CD14-positive monocyte (primary cell): ENCODE data around the gene KCNC1. TPM values are rescaled to one million over a fixed set of nuclear protein-coding genes. Genes with fewer than 3 reads are reported as not detected.

Experiments
- DNase-seq, 3 donors: peaks; one replicate each; pipeline ENCODE4 v3.0.0-alpha.2; 2011 to 2022
- H2AFZ ChIP-seq: 2 replicates; pipeline ENCODE4 v1.6.0; 2012; ENCODE audit warnings: mild to moderate bottlenecking, low read depth, low read length, inconsistent platforms; ENCODE audit not compliant: insufficient read depth, poor library complexity, severe bottlenecking
- H3K27ac ChIP-seq, 2 donors: 1 replicate in 1 of 2; 2 replicates in 1 of 2; pipeline ENCODE4 v1.5.1; 2012 to 2013; ENCODE audit warnings: low read length in 2 of 2, control low read depth in 1 of 2, inconsistent platforms in 1 of 2, low read depth in 1 of 2, mild to moderate bottlenecking in 1 of 2
- H3K27me3 ChIP-seq, 2 donors: one replicate each; pipeline versions ENCODE4 v1.6.0 to v1.6.1; 2011 to 2013; ENCODE audit warnings: low read length in 2 of 2; ENCODE audit not compliant: control insufficient read depth in 2 of 2, insufficient read depth in 2 of 2
- H3K36me3 ChIP-seq, 2 donors: replicated peaks in 1 of 2; 1 replicate in 1 of 2; 2 replicates in 1 of 2; pipeline versions ENCODE4 v1.5.1 to v1.6.1; 2012 to 2013; ENCODE audit warnings: low read length in 2 of 2, control low read depth in 1 of 2, inconsistent platforms in 1 of 2, mild to moderate bottlenecking in 1 of 2; ENCODE audit not compliant: insufficient read depth in 2 of 2, control insufficient read depth in 1 of 2
- H3K4me1 ChIP-seq, 2 donors: 1 replicate in 1 of 2; 2 replicates in 1 of 2; pipeline versions ENCODE4 v1.5.1 to v1.6.1; 2012 to 2013; ENCODE audit warnings: low read length in 2 of 2, control low read depth in 1 of 2, inconsistent platforms in 1 of 2, mild to moderate bottlenecking in 1 of 2, moderate library complexity in 1 of 2; ENCODE audit not compliant: insufficient read depth in 2 of 2, control insufficient read depth in 1 of 2
- H3K4me2 ChIP-seq: replicated peaks from 2 replicates; pipeline ENCODE3; 2012; ENCODE audit warnings: low read length, moderate library complexity, mild to moderate bottlenecking; ENCODE audit not compliant: poor library complexity, severe bottlenecking; ENCODE audit errors: extremely low read depth
- H3K4me3 ChIP-seq, 3 experiments: fragments of 200-600 bp in 1 of 3; sonication (generic) in 1 of 3; replicated peaks in 1 of 3; 1 replicate in 2 of 3; 2 replicates in 1 of 3; pipeline ENCODE4 v1.5.1; 2011 to 2013; ENCODE audit warnings: low read length in 3 of 3, mild to moderate bottlenecking in 3 of 3, control low read depth in 2 of 3, low read depth in 2 of 3, inconsistent platforms in 1 of 3, moderate library complexity in 1 of 3
- H3K79me2 ChIP-seq: 2 replicates; pipeline ENCODE4 v1.6.0; 2012; ENCODE audit warnings: mild to moderate bottlenecking, control low read depth, inconsistent platforms, low read length, moderate library complexity; ENCODE audit not compliant: insufficient read depth
- H3K9ac ChIP-seq: 2 replicates; pipeline ENCODE4 v1.6.0; 2017; ENCODE audit warnings: low read length, mild to moderate bottlenecking; ENCODE audit not compliant: insufficient read depth, poor library complexity, severe bottlenecking
- H3K9me3 ChIP-seq, 2 donors: replicated peaks in 1 of 2; 1 replicate in 1 of 2; 2 replicates in 1 of 2; pipeline versions ENCODE4 v1.5.1 to v1.6.1; 2012 to 2013; ENCODE audit warnings: low read length in 2 of 2, control low read depth in 1 of 2; ENCODE audit not compliant: control insufficient read depth in 1 of 2, insufficient read depth in 1 of 2
- H4K20me1 ChIP-seq: 2 replicates; pipeline ENCODE4 v1.6.0; 2012; ENCODE audit warnings: mild to moderate bottlenecking, low read length, control low read depth, moderate library complexity; ENCODE audit not compliant: insufficient read depth
- H3K27ac Mint-ChIP-seq, 7 donors: one replicate each; pipeline ENCODE4 v1.8.0; 2020; ENCODE audit warnings: mild to moderate bottlenecking in 7 of 7, mixed read lengths in 7 of 7, moderate library complexity in 6 of 7, inconsistent platforms in 2 of 7
- H3K27me3 Mint-ChIP-seq, 3 donors: one replicate each; pipeline ENCODE4 v1.8.0; 2021 to 2022; ENCODE audit warnings: low read depth in 3 of 3, mild to moderate bottlenecking in 3 of 3, mixed read lengths in 3 of 3, moderate library complexity in 3 of 3, inconsistent platforms in 1 of 3
- H3K36me3 Mint-ChIP-seq, 2 donors: one replicate each; pipeline ENCODE4 v1.8.0; 2020; ENCODE audit warnings: mixed read lengths in 2 of 2, inconsistent platforms in 1 of 2, mild to moderate bottlenecking in 1 of 2
- H3K4me1 Mint-ChIP-seq: one replicate; pipeline ENCODE4 v1.8.0; 2020; ENCODE audit warnings: mild to moderate bottlenecking, mixed read lengths
- H3K4me3 Mint-ChIP-seq, 2 donors: one replicate each; pipeline ENCODE4 v1.8.0; 2020; ENCODE audit warnings: mild to moderate bottlenecking in 2 of 2, mixed read lengths in 2 of 2, moderate library complexity in 1 of 2
- H3K9me3 Mint-ChIP-seq, 7 donors: one replicate each; pipeline ENCODE4 v1.8.0; 2020 to 2022; ENCODE audit warnings: mixed read lengths in 7 of 7, mild to moderate bottlenecking in 6 of 7, moderate library complexity in 6 of 7, inconsistent platforms in 2 of 7
- CTCF ChIP-seq: fragments of 200-600 bp; IDR thresholded peaks from one replicate; pipeline ENCODE4 v1.8.0; 2022; ENCODE audit warnings: antibody characterized with exemption, mild to moderate bottlenecking
- WGBS: methylation state at CpG from one replicate; pipeline ENCODE4 v1.1.5; 2013; ENCODE audit warnings: missing lambda C conversion rate; ENCODE audit not compliant: insufficient coverage; 5-methylcytosine and 5-hydroxymethylcytosine counted together
- intact Hi-C, 2 donors: fragments of 100-400 bp; cut with micrococcal nuclease; formaldehyde crosslinking; loops; one replicate each; pipeline versions ENCODE4 v1.15.0 to v1.15.1; 2023
- polyA plus RNA-seq, 3 donors: library from polyadenylated mRNA; depleted of rRNA in 1 of 3; unstranded in 2 of 3; stranded (reverse) in 1 of 3; fragments of 300-500 nt in 2 of 3; fragments of >200 nt in 1 of 3; fragmentation: Illumina TruSeq in 2 of 3; gene quantifications; 1 replicate in 2 of 3; 2 replicates in 1 of 3; pipeline ENCODE4 v1.2.3, GENCODE V29; 2012 to 2021

KCNC1 gene
- polyA plus RNA-seq, 3 donors = not detected

- Histone ChIP-seq H3K79me2 (no peaks in the 10 kb centered on the region), H3K9me3 (no peaks in the 10 kb centered on the region), H3K27me3 (peaks cover 0 to 11% of the 10 kb centered on the region in 2 donors), H3K4me2 (no peak overlapping the region), H2AFZ (no peak overlapping the region), H3K36me3 (no peaks in the 10 kb centered on the region), H4K20me1 (no peaks in the 10 kb centered on the region), H3K27ac (no peak overlapping the region), H3K4me3 (no peak overlapping the region), H3K9ac (no peak overlapping the region), H3K4me1 (no peaks in the 10 kb centered on the region)
- Mint-ChIP-seq H3K27me3 (peaks cover 10 to 12% (median 12%) of the 10 kb centered on the region in 3 donors), H3K27ac (no peak overlapping the region), H3K36me3 (no peaks in the 10 kb centered on the region), H3K4me1 (no peaks in the 10 kb centered on the region), H3K4me3 (no peak overlapping the region), H3K9me3 (no peaks in the 10 kb centered on the region)
- TF ChIP-seq CTCF = no peak
- intact Hi-C loops = no loop called here
- DNase-seq = no peak
- whole genome bisulfite sequencing = 76% methylated on average over 8 of the region's 10 CpGs
These were observed 9.8 kb downstream of the KCNC1 start for GRCh38 chr11:17744151-17744940.

GRCh38 chr11:17745023-17745772 lies 10.6 kb downstream of the KCNC1 start:
- Mint-ChIP-seq H3K27me3 (peaks cover 8 to 15% (median 12%) of the 10 kb centered on the region in 3 donors), H3K4me3 (no peak overlapping the region), H3K9me3 (no peaks in the 10 kb centered on the region), H3K4me1 (no peaks in the 10 kb centered on the region), H3K36me3 (no peaks in the 10 kb centered on the region), H3K27ac (no peak overlapping the region)
- TF ChIP-seq CTCF = no peak
- no peaks in the 10 kb centered on the region for H4K20me1 ChIP-seq
- intact Hi-C loops = no loop called here
- no peak for DNase-seq
- H3K79me2 ChIP-seq = no peaks in the 10 kb centered on the region
- no peak overlapping the region for H3K27ac ChIP-seq
- peaks cover 0 to 3% of the 10 kb centered on the region in 2 donors for H3K27me3 ChIP-seq
- H2AFZ ChIP-seq = no peak overlapping the region
- H3K4me3 ChIP-seq = no peak overlapping the region
- H3K4me1 ChIP-seq = no peaks in the 10 kb centered on the region
- H3K9ac ChIP-seq = no peak overlapping the region
- WGBS = 91% methylated on average over 13 of the region's 20 CpGs
- no peaks in the 10 kb centered on the region for H3K9me3 ChIP-seq
- H3K36me3 ChIP-seq = no peaks in the 10 kb centered on the region
- no peak overlapping the region for H3K4me2 ChIP-seq
